Subcutaneous abdominal adipose tissue (tissue), 5 donors: Measurements from ENCODE around the gene SKIC8.
"Not testable (repeated sequence)": the region's sequence is repeated elsewhere in the genome, so short reads cannot be mapped to it uniquely, and the experiment has no call there.

Experiments used
- H3K27ac ChIP-seq: one replicate; pipeline ENCODE4 v1.7.0; 2013; ENCODE audit warnings: low read depth, mild to moderate bottlenecking, inconsistent platforms, low read length, moderate library complexity
- H3K27me3 ChIP-seq, 5 donors: one replicate each; pipeline ENCODE4 v1.7.0; 2013; ENCODE audit warnings: low read length in 5 of 5, inconsistent platforms in 1 of 5; ENCODE audit not compliant: control insufficient read depth in 5 of 5, insufficient read depth in 4 of 5
- H3K36me3 ChIP-seq, 5 donors: one replicate each; pipeline ENCODE4 v1.7.0; 2013; ENCODE audit warnings: low read length in 5 of 5; ENCODE audit not compliant: control insufficient read depth in 5 of 5, insufficient read depth in 5 of 5
- H3K4me1 ChIP-seq, 5 donors: one replicate each; pipeline ENCODE4 v1.7.0; 2013; ENCODE audit warnings: low read length in 5 of 5, mild to moderate bottlenecking in 3 of 5, moderate library complexity in 1 of 5; ENCODE audit not compliant: control insufficient read depth in 5 of 5, insufficient read depth in 5 of 5
- H3K4me3 ChIP-seq, 5 donors: one replicate each; pipeline ENCODE4 v1.7.0; 2013; ENCODE audit warnings: low read length in 5 of 5, low read depth in 1 of 5
- H3K9ac ChIP-seq, 5 donors: one replicate each; pipeline ENCODE4 v1.7.0; 2013; ENCODE audit warnings: low read length in 5 of 5, mild to moderate bottlenecking in 4 of 5, moderate library complexity in 3 of 5
- H3K9me3 ChIP-seq, 5 donors: one replicate each; pipeline ENCODE4 v1.7.0; 2013; ENCODE audit warnings: low read length in 5 of 5; ENCODE audit not compliant: control insufficient read depth in 5 of 5
- donor health status: healthy.
- donor health status: healthy.
- donor health status: healthy.
- donor health status: healthy.
- donor health status: healthy.

SKIC8 gene

GRCh38 chr15:78259232-78259631, 40.2 kb downstream of the SKIC8 start:
- no peak overlapping the region for H3K4me3 ChIP-seq
- no peaks in the 10 kb centered on the region for H3K9me3 ChIP-seq
- no peaks in the 10 kb centered on the region for H3K36me3 ChIP-seq
- no peaks in the 10 kb centered on the region for H3K27me3 ChIP-seq
- no peak overlapping the region for H3K27ac ChIP-seq
- no peak overlapping the region for H3K9ac ChIP-seq
- peaks cover 0 to 8% (median 0%) of the 10 kb centered on the region in 5 donors for H3K4me1 ChIP-seq

GRCh38 chr15:78257681-78258080, 41.7 kb downstream of the SKIC8 start:
- Histone ChIP-seq H3K9me3 (no peaks in the 10 kb centered on the region), H3K27ac (no peak overlapping the region), H3K4me1 (no peaks in the 10 kb centered on the region), H3K36me3 (no peaks in the 10 kb centered on the region), H3K27me3 (no peaks in the 10 kb centered on the region), H3K4me3 (no peak overlapping the region), H3K9ac (no peak overlapping the region)

GRCh38 chr15:78256044-78256437, 43.4 kb downstream of the SKIC8 start:
- Histone ChIP-seq H3K4me1 (no peaks in the 10 kb centered on the region), H3K27ac (no peak overlapping the region), H3K36me3 (no peaks in the 10 kb centered on the region), H3K9me3 (no peaks in the 10 kb centered on the region), H3K4me3 (no peak overlapping the region), H3K9ac (no peak overlapping the region), H3K27me3 (no peaks in the 10 kb centered on the region)

GRCh38 chr15:78255421-78256043, 43.9 kb downstream of the SKIC8 start:
- Histone ChIP-seq H3K9ac (no peak overlapping the region), H3K27me3 (no peaks in the 10 kb centered on the region), H3K36me3 (no peaks in the 10 kb centered on the region), H3K27ac (no peak overlapping the region), H3K4me3 (no peak overlapping the region), H3K9me3 (no peaks in the 10 kb centered on the region), H3K4me1 (no peaks in the 10 kb centered on the region)

- no peak overlapping the region for H3K9ac ChIP-seq
- no peaks in the 10 kb centered on the region for H3K9me3 ChIP-seq
- H3K4me3 ChIP-seq: no peak overlapping the region
- H3K36me3 ChIP-seq: no peaks in the 10 kb centered on the region
- H3K4me1 ChIP-seq: no peaks in the 10 kb centered on the region
- no peaks in the 10 kb centered on the region for H3K27me3 ChIP-seq
- no peak overlapping the region for H3K27ac ChIP-seq
These were observed 48.3 kb downstream of the SKIC8 start for GRCh38 chr15:78251136-78251535.

- Histone ChIP-seq H3K27me3 (no peaks in the 10 kb centered on the region), H3K9me3 (no peaks in the 10 kb centered on the region), H3K4me3 (no peak overlapping the region), H3K4me1 (no peaks in the 10 kb centered on the region), H3K36me3 (no peaks in the 10 kb centered on the region), H3K9ac (no peak overlapping the region), H3K27ac (no peak overlapping the region)
These were observed 50.3 kb downstream of the SKIC8 start for GRCh38 chr15:78249131-78249530.

- H3K36me3 ChIP-seq: no peaks in the 10 kb centered on the region
- no peaks in the 10 kb centered on the region for H3K9me3 ChIP-seq
- peaks cover 0 to 9% (median 6%) of the 10 kb centered on the region in 5 donors for H3K4me1 ChIP-seq
- H3K4me3 ChIP-seq: no peak overlapping the region
- no peak overlapping the region for H3K27ac ChIP-seq
- H3K9ac ChIP-seq: no peak overlapping the region
- H3K27me3 ChIP-seq: no peaks in the 10 kb centered on the region
These were observed 51.5 kb downstream of the SKIC8 start for GRCh38 chr15:78247911-78248310.

GRCh38 chr15:78245976-78246620, 53.3 kb downstream of the SKIC8 start:
- not testable (repeated sequence) for H3K27me3 ChIP-seq, H3K27ac ChIP-seq, H3K9ac ChIP-seq, H3K9me3 ChIP-seq, H3K4me1 ChIP-seq, H3K4me3 ChIP-seq, H3K36me3 ChIP-seq

GRCh38 chr15:78245392-78245791, 54.0 kb downstream of the SKIC8 start:
- H3K9me3 ChIP-seq, H3K9ac ChIP-seq, H3K27ac ChIP-seq, H3K4me3 ChIP-seq, H3K36me3 ChIP-seq, H3K4me1 ChIP-seq, H3K27me3 ChIP-seq: not testable (repeated sequence)

GRCh38 chr15:78244893-78245292, 54.5 kb downstream of the SKIC8 start:
- Histone ChIP-seq H3K4me3 (no peak overlapping the region), H3K9me3 (no peaks in the 10 kb centered on the region), H3K27ac (no peak overlapping the region), H3K4me1 (peaks cover 0 to 9% (median 6%) of the 10 kb centered on the region in 5 donors), H3K9ac (no peak overlapping the region), H3K27me3 (no peaks in the 10 kb centered on the region), H3K36me3 (no peaks in the 10 kb centered on the region)
